ENCODE measurements around the gene SKP2. TPM values are rescaled to one million over a fixed set of nuclear protein-coding genes. Genes with fewer than 3 reads are reported as not detected.

SKP2 gene
- total RNA-seq, 1 experiment from 2014 or later = 21.5 TPM

- peaks cover 10% of the 10 kb centered on the region; the same call in 1 of the 2 replicates for H3K4me1 ChIP-seq (ENCODE audit: control insufficient read depth, insufficient read depth, low read length)
- in situ Hi-C loops (cut with HindIII; ENCODE audit: low pct_unique_long_range_greater_than_20kb, low sequenced_read_pairs) (no loop called here), intact Hi-C loops (cut with micrococcal nuclease; ENCODE audit: unreplicated experiment) (no loop called here)
- TF ChIP-seq POLR2AphosphoS5 (IDR thresholded peaks at IDR 0.05; ENCODE audit: low read depth, low read length) = no peak
- no peak for TF ChIP-seq TCF7L2 (IDR thresholded peaks at IDR 0.05; ENCODE audit: low read depth, low read length)
- no peak for TF ChIP-seq REST (IDR thresholded peaks at IDR 0.05; ENCODE audit: insufficient read depth in 1 of 2, low read depth in 2 of 2, low read length in 1 of 2)
- no peak for TF ChIP-seq SIN3A (IDR thresholded peaks at IDR 0.05; ENCODE audit: borderline replicate concordance, insufficient read depth, low read depth, low read length)
- no peak for TF ChIP-seq CTCF (IDR thresholded peaks at IDR 0.05)
- peaks cover 9% of the 10 kb centered on the region for H3K36me3 ChIP-seq (ENCODE audit: control insufficient read depth, insufficient read depth, low read length)
- BruUV-seq (replicated peaks) = TSS peak; percentile 82
- H3K4me3 ChIP-seq (ENCODE audit: low read depth in 2 of 2, low read length in 2 of 2) = peak overlapping the region; percentile 79 to 97
- no peaks in the 10 kb centered on the region for H3K9me3 ChIP-seq (ENCODE audit: control insufficient read depth, insufficient read depth, low read depth, low read length)
- H3K27me3 ChIP-seq (ENCODE audit: control insufficient read depth, insufficient read depth, low read length) = no peaks in the 10 kb centered on the region
- ATAC-seq = 0 out of 2 replicates have a peak, but pooled peaks have one; percentile 30
- ChIA-PET POLR2A (no interaction called here), CTCF (no interaction called here)
- peak overlapping the region; percentile 97 for H3K27ac ChIP-seq (ENCODE audit: low read length)
- no peak for DNase-seq (ENCODE audit: low read depth, low spot score)
Measured at GRCh38 chr5:36152324-36153297, 700 bp downstream of the SKP2 start.

- in situ Hi-C loops (cut with HindIII; ENCODE audit: low pct_unique_long_range_greater_than_20kb, low sequenced_read_pairs) (no loop called here), intact Hi-C loops (cut with micrococcal nuclease; ENCODE audit: unreplicated experiment) (no loop called here)
- Histone ChIP-seq H3K4me3 (ENCODE audit: low read depth in 2 of 2, low read length in 2 of 2) (peak overlapping the region; percentile 16 to 97; a peak in 3 of 4 replicates), H3K9me3 (ENCODE audit: control insufficient read depth, insufficient read depth, low read depth, low read length) (no peaks in the 10 kb centered on the region), H3K36me3 (ENCODE audit: control insufficient read depth, insufficient read depth, low read length) (peaks cover 9% of the 10 kb centered on the region), H3K27ac (ENCODE audit: low read length) (no peak overlapping the region), H3K27me3 (ENCODE audit: control insufficient read depth, insufficient read depth, low read length) (no peaks in the 10 kb centered on the region), H3K4me1 (ENCODE audit: control insufficient read depth, insufficient read depth, low read length) (peaks cover 10% of the 10 kb centered on the region; the same call in 1 of the 2 replicates)
- BruUV-seq (replicated peaks) = no TSS peak
- ATAC-seq (no peak), DNase-seq (ENCODE audit: low read depth, low spot score) (no peak)
- ChIA-PET POLR2A (no interaction called here), CTCF (no interaction called here)
- no peak for TF ChIP-seq REST (IDR thresholded peaks at IDR 0.05; ENCODE audit: insufficient read depth in 1 of 2, low read depth in 2 of 2, low read length in 1 of 2)
- TF ChIP-seq SIN3A (IDR thresholded peaks at IDR 0.05; ENCODE audit: borderline replicate concordance, insufficient read depth, low read depth, low read length) = no peak
- no peak for TF ChIP-seq TCF7L2 (IDR thresholded peaks at IDR 0.05; ENCODE audit: low read depth, low read length)
- no peak for TF ChIP-seq CTCF (IDR thresholded peaks at IDR 0.05)
- no peak for TF ChIP-seq POLR2AphosphoS5 (IDR thresholded peaks at IDR 0.05; ENCODE audit: low read depth, low read length)
Measured at GRCh38 chr5:36153298-36153677, 1.4 kb downstream of the SKP2 start.
